ENCODE measurements around the gene TNFAIP8. TPM values are rescaled to one million over a fixed set of nuclear protein-coding genes. Genes with fewer than 3 reads are reported as not detected.

The TNFAIP8 gene
- total RNA-seq, 4 donors from 2014 or later: 37.2 to 49.1 (median 43.3) TPM

GRCh38 chr5:119404033-119404432, 48.2 kb downstream of the TNFAIP8 start:
- WGBS: 93% methylated on average over 2 of the region's 2 CpGs
- H3K9me3 ChIP-seq: no peaks in the 10 kb centered on the region
- DNase-seq (ENCODE audit: low spot score in 2 of 2): no peak
- H3K27me3 ChIP-seq: no peaks in the 10 kb centered on the region
- H3K27ac ChIP-seq: no peak overlapping the region
- no peaks in the 10 kb centered on the region for H3K36me3 ChIP-seq
- H3K4me1 ChIP-seq: peaks cover 11% of the 10 kb centered on the region
- TF ChIP-seq POLR2A (IDR thresholded peaks at IDR 0.05): no peak
- TF ChIP-seq POLR2AphosphoS5 (IDR thresholded peaks at IDR 0.05): no peak
- no peak for TF ChIP-seq CTCF (IDR thresholded peaks at IDR 0.05)
- TF ChIP-seq EP300 (IDR thresholded peaks at IDR 0.05): no peak
- H3K4me3 ChIP-seq: no peak overlapping the region

DNA sequence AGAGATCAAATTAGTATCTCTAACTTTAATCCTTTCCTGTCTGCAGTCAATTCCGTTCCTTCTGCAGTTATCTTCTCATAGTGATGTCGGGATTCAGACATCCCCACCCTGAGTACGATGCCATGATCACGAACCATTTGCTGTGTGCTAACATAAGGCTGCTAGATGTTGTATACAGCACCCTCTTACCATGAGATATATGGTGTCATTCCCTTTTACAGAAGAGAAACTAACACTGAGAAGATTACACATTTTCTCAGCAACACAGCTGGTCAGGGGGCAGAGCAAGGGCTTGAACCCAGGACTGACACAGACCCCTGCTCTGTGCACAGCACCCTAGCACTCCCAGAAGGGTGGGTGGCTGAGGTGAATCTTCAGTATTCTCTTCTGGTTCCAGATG, 49.6 kb downstream of the TNFAIP8 start:
- 66% methylated on average over 4 of the region's 4 CpGs for WGBS
- Histone ChIP-seq H3K27me3 (no peaks in the 10 kb centered on the region), H3K9me3 (no peaks in the 10 kb centered on the region), H3K27ac (no peak overlapping the region), H3K4me3 (no peak overlapping the region), H3K4me1 (peaks cover 2% of the 10 kb centered on the region), H3K36me3 (no peaks in the 10 kb centered on the region)
- DNase-seq (ENCODE audit: low spot score in 2 of 2): no peak
- no peak for TF ChIP-seq POLR2A (IDR thresholded peaks at IDR 0.05)
- TF ChIP-seq CTCF (IDR thresholded peaks at IDR 0.05): no peak
- TF ChIP-seq EP300 (IDR thresholded peaks at IDR 0.05): no peak
- no peak for TF ChIP-seq POLR2AphosphoS5 (IDR thresholded peaks at IDR 0.05)

- DNase-seq (ENCODE audit: low spot score in 2 of 2): no peak
Measured at GRCh38 chr5:119406551-119407110, 50.8 kb downstream of the TNFAIP8 start.

GRCh38 chr5:119409235-119409815, 53.5 kb downstream of the TNFAIP8 start:
- Histone ChIP-seq H3K4me1 (peaks cover 20% of the 10 kb centered on the region), H3K9me3 (no peaks in the 10 kb centered on the region), H3K4me3 (no peak overlapping the region), H3K27ac (no peak overlapping the region), H3K36me3 (no peaks in the 10 kb centered on the region), H3K27me3 (no peaks in the 10 kb centered on the region)
- 84% methylated on average over 3 of the region's 3 CpGs for WGBS
- no peak for DNase-seq (ENCODE audit: low spot score in 2 of 2)
- TF ChIP-seq POLR2A (IDR thresholded peaks at IDR 0.05) (no peak), CTCF (IDR thresholded peaks at IDR 0.05) (no peak), EP300 (IDR thresholded peaks at IDR 0.05) (no peak), POLR2AphosphoS5 (IDR thresholded peaks at IDR 0.05) (no peak)

More at GRCh38 chr5:119406551-119407110, 50.8 kb downstream of the TNFAIP8 start:
- Histone ChIP-seq H3K27me3 (no peaks in the 10 kb centered on the region), H3K4me1 (peaks cover 14% of the 10 kb centered on the region), H3K4me3 (no peak overlapping the region), H3K9me3 (no peaks in the 10 kb centered on the region), H3K36me3 (no peaks in the 10 kb centered on the region), H3K27ac (no peak overlapping the region)
- TF ChIP-seq POLR2A (IDR thresholded peaks at IDR 0.05): no peak
- TF ChIP-seq EP300 (IDR thresholded peaks at IDR 0.05): no peak
- no peak for TF ChIP-seq POLR2AphosphoS5 (IDR thresholded peaks at IDR 0.05)
- no peak for TF ChIP-seq CTCF (IDR thresholded peaks at IDR 0.05)
- WGBS: 92% methylated on average over 5 of the region's 5 CpGs

DNA sequence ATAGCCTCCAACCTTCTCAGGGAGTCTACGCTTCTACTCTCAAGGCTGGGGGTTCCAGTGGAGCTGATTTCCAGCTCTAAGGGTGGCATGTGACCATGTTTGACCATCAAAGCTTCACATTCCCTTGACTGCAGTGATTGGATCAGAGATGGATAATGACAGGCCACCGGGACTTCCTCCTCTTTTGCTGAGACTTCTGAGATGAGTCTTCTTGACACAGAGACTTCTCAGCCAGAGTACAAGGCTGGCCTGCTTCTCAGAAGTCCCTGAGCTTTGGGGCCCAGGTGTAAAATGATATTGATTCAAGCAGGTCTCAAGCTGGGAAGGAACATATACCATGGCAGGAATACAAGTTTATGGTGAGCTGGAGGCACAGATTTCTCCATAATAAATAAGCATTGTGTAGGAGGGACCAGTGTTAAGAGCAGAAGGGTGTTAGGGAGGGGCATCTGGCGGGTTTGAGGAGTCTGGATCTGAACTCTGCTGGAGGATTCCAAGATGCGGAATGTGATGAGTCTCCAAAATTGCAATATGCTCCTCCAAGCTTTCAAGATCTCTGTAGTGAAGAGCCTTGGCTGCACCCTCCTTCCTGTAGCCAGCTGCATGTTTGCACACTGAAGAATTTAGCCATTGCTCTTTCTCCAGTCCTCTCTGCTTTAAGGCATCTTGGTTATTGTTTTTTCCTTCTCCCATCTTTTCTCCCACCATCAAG, 54.8 kb downstream of the TNFAIP8 start:
- H3K4me3 ChIP-seq: no peak overlapping the region
- DNase-seq (ENCODE audit: low spot score in 2 of 2): no peak
- H3K27me3 ChIP-seq: no peaks in the 10 kb centered on the region
- H3K27ac ChIP-seq: no peak overlapping the region
- H3K9me3 ChIP-seq: no peaks in the 10 kb centered on the region
- H3K4me1 ChIP-seq: peaks cover 20% of the 10 kb centered on the region
- TF ChIP-seq EP300 (IDR thresholded peaks at IDR 0.05) (no peak), CTCF (IDR thresholded peaks at IDR 0.05) (no peak), POLR2A (IDR thresholded peaks at IDR 0.05) (no peak)
- no peaks in the 10 kb centered on the region for H3K36me3 ChIP-seq
- 66% methylated on average over 4 of the region's 4 CpGs for WGBS

Measured in suprapubic skin (tissue), 4 donors.